ENCODE measurements around the gene GNAT3.

The GNAT3 gene

GRCh38 chr7:80499350-80499953 lies 12.4 kb downstream of the GNAT3 start:
- no peak for DNase-seq

GRCh38 chr7:80498481-80499349 lies 13.1 kb downstream of the GNAT3 start:
- no peak for DNase-seq

- DNase-seq = no peak
These were observed 15.3 kb downstream of the GNAT3 start for GRCh38 chr7:80496586-80496985.

- DNase-seq = no peak
These were observed 18.6 kb downstream of the GNAT3 start for GRCh38 chr7:80493121-80493849.

GRCh38 chr7:80491462-80491861 lies 20.4 kb downstream of the GNAT3 start:
- no peak for DNase-seq

GRCh38 chr7:80488851-80489370 lies 23.0 kb downstream of the GNAT3 start:
- no peak for DNase-seq

- no peak for DNase-seq
These were observed 23.5 kb downstream of the GNAT3 start for GRCh38 chr7:80488406-80488805.

- DNase-seq = no peak
These were observed 26.1 kb downstream of the GNAT3 start for GRCh38 chr7:80485721-80486120.

- DNase-seq = no peak
These were observed 28.9 kb downstream of the GNAT3 start for GRCh38 chr7:80482950-80483349.

- DNase-seq = no peak
These were observed 30.5 kb downstream of the GNAT3 start for GRCh38 chr7:80481196-80481884.

- no peak for DNase-seq
These were observed 31.3 kb downstream of the GNAT3 start for GRCh38 chr7:80480566-80480965.

GRCh38 chr7:80478683-80479082 lies 33.2 kb downstream of the GNAT3 start:
- DNase-seq = no peak

- no peak for DNase-seq
These were observed 35.8 kb downstream of the GNAT3 start for GRCh38 chr7:80476035-80476434.

- DNase-seq = no peak
These were observed 36.5 kb downstream of the GNAT3 start for GRCh38 chr7:80475383-80475782.

GRCh38 chr7:80473751-80474150 lies 38.1 kb downstream of the GNAT3 start:
- DNase-seq = no peak

GRCh38 chr7:80472491-80473200 lies 39.2 kb downstream of the GNAT3 start:
- DNase-seq = no peak

- DNase-seq = no peak
These were observed 42.7 kb downstream of the GNAT3 start for GRCh38 chr7:80468931-80469714.

- peak; percentile 8 for DNase-seq
These were observed 44.8 kb downstream of the GNAT3 start for GRCh38 chr7:80467069-80467468.

- no peak for DNase-seq
These were observed 45.2 kb downstream of the GNAT3 start for GRCh38 chr7:80466636-80467035.

GRCh38 chr7:80464211-80464610 lies 47.7 kb downstream of the GNAT3 start:
- DNase-seq = no peak

GRCh38 chr7:80463272-80463920 lies 48.5 kb downstream of the GNAT3 start:
- DNase-seq = peak; percentile 5

Measured in NCI-H345 (cell line).